GM21723 (cell line): ENCODE data around the gene BTN2A1.
"Not testable (repeated sequence)": the region's sequence is repeated elsewhere in the genome, so short reads cannot be mapped to it uniquely, and the experiment has no call there.

Experiments
- ATAC-seq: cut with Tn5 transposase; IDR thresholded peaks from one replicate; pipeline ENCODE4 v1.9.1; 2021; ENCODE audit warnings: mild to moderate bottlenecking, moderate library complexity; ENCODE audit not compliant: unreplicated experiment

The BTN2A1 gene

GRCh38 chr6:26457806-26458688 is at the start of gene BTN2A1:
Gene BTN2A1 (plus strand): TSS chr6:26457955. CDS start chr6:26458637, 682 bp downstream.
- peak; percentile 98 for ATAC-seq

GRCh38 chr6:26408828-26409730 is 48.7 kb upstream of the BTN2A1 start:
- ATAC-seq = no peak

GRCh38 chr6:26411751-26412150 is 46.0 kb upstream of the BTN2A1 start:
- no peak for ATAC-seq

DNA sequence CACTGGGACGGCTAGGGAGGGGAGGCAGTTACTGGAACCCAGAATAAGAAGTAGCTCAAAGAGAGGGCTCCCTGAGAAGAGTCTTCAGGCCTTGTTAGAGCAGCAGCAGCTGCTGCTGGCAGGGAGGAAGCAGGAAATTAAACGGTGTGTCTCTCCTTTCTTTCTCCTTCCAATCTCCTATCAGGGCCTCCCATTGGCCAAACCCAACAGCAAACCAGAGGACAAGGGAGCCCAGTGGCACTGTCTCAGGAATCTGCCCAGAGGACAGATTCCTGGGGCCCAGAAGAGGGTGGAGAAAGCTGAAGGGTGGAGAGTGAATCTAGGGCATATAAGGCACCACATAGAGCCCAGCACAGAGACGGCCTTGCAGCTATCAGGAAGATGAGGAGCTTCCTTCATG is 45.5 kb upstream of the BTN2A1 start:
- ATAC-seq = no peak

DNA sequence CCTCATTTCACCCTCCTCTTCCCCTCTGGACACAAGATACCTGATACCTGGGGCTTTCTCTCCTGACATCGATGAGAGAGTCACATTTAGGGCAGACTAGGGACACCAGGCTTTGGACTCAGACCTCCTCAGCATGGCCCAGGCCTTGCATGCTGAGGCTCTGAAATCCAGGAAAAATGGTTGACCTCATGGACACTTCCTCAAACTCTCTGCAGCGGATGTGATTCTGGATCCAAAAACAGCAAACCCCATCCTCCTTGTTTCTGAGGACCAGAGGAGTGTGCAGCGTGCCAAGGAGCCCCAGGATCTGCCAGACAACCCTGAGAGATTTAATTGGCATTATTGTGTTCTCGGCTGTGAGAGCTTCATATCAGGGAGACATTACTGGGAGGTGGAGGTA is 44.8 kb upstream of the BTN2A1 start:
- ATAC-seq = no peak

DNA sequence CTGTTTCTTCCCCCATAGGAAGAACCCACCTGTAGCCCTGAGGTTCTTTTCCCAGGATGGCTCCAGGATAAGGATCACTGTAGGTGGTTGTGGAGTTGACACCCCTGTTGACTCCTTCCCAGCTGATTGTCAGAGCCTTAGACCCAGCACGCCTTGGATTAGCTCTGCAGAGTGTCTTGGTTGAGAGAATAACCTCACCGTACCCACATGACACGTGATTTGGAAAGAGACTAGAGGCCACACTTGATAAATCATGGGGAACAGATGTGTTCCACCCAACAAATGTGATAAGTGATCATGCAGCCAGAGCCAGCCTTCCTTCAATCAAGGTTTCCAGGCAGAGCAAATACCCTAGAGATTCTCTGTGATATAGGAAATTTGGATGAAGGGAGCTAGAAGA is 43.5 kb upstream of the BTN2A1 start:
- no peak for ATAC-seq

DNA sequence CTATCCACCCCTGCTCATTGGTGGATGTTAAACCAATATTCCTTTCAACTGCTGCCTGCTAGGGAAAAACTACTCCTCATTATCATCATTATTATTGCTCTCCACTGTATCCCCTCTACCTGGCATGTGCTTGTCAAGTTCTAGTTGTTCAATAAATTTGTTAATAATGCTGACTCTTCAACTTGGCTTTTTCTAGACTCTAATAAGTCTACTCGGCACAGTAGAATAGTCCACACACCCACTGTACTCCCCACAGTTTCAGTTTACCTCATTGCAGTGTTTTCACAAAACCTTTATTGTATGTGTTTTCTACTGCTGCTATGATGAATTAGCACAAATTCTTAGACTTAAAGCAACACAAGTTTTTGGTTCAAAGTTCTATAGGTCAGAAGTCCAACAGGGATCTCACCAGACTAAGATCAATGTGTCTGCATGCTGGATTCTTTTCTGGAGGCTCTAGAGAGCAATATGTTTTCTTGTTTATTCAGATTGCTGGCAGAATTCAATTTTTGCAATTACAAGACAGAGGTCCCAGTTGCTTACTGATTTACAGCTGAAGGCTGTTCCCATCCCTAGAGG is 42.6 kb upstream of the BTN2A1 start:
- no peak for ATAC-seq

DNA sequence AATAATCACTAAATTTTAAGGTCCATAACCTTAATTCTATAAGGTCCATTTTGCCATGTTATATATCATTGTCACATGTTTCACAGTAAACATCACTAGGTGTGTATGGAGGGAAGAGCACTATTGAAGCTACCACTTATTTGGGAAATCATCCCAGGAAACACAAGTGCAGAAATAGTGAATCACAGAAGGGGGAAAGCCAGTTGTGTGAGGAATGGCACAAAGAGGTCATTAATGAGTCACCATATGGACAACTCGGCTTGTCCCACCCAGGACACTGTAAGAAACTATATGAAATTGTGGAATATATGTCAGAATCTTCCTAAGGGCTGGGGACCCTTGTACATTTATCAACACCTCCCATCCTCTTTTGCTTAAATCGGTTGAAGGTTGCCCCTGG is 42.0 kb upstream of the BTN2A1 start:
- no peak for ATAC-seq

- no peak for ATAC-seq
Measured at GRCh38 chr6:26416288-26416687, 41.5 kb upstream of the BTN2A1 start.

- ATAC-seq = not testable (repeated sequence)
Measured at GRCh38 chr6:26418077-26418476, 39.7 kb upstream of the BTN2A1 start.

GRCh38 chr6:26418795-26419194 is 39.0 kb upstream of the BTN2A1 start:
- not testable (repeated sequence) for ATAC-seq

GRCh38 chr6:26420688-26421171 is 37.0 kb upstream of the BTN2A1 start:
- peak; percentile 42 for ATAC-seq

GRCh38 chr6:26421259-26422144 is 36.3 kb upstream of the BTN2A1 start:
- peak; percentile 83 for ATAC-seq

- ATAC-seq = no peak
Measured at GRCh38 chr6:26422329-26422728, 35.4 kb upstream of the BTN2A1 start.

DNA sequence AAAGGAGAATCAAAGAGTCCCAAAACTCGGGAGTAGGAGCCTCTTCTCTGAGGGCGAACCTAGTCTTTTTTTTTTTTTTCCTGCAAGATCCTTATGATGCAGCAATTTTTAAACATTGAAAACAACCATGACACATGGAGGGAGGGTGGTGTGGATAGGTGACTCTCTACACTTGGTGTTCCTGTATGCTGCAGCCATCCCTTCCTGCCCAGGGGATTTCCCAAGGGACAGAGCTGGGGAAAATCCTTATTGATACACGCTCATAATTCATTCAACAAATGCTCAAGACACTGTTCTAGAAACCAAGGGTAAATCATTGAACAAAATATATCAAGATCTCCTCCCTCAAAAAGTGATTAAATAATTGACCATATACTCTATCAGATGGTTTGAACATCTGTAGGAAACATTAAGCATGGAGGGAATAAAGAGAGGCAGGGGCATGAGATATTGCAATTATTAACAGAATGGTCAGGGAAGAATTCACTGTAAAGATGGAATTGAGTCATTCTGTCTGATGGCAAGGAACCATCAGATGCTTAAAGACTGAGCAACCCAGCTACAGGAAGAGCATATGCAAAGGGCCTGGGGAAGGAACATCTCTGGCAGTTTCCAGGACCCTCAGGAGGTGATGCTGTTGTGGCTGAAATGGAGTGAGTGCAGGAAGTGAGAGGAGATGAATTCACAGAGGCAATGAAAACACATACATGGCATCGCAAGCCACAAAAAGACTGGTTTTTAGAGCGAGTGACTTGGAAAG is 30.9 kb upstream of the BTN2A1 start:
- ATAC-seq = no peak

DNA sequence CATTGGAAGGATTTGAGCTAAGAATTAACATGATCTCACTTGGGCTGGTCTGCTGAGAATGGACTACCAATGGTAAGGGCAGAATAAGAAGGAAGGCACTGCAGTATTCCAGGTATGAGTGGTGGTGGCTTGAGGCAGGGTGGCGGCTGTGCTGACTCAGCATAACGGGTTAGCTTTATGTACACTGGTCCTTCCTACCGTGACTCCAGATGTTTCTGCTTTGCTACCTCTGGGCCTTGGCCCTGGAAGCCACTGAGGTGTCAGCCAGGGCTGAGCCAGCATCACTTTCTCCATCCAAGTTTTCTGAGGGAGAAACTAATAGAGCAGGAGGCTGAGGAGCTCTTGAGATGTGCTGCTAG is 30.3 kb upstream of the BTN2A1 start:
- no peak for ATAC-seq

DNA sequence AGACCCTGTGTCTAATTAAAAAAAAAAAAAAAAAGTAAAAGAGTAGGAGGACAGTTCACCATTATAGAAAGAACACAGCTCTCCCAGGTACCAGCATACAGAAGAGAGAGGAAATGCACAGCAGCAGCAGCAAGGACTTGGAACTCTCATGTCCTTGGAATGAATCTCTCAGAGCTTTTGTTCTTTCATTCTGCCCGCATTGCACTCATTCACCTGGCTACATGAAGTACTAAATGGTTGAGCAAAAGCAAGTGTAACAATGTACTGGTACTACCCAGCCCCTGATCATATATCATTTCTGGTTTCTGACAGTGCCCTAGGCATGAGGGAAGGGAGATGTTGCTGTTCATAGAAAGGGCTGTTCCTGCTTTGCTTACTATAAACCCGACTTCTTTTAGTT is 29.5 kb upstream of the BTN2A1 start:
- no peak for ATAC-seq

- ATAC-seq = no peak
Measured at GRCh38 chr6:26430787-26431186, 27.0 kb upstream of the BTN2A1 start.
